ENCODE results near the gene HOXB7.

The HOXB7 gene

GRCh38 chr17:48611681-48612455, 1.1 kb upstream of the HOXB7 start:
- DNase-seq (ENCODE audit: insufficient read length): no peak
- no peak for FAIRE-seq
- TF ChIP-seq TAF1 (IDR thresholded peaks at IDR 0.05; ENCODE audit: borderline replicate concordance, low read depth, low read length): no peak
- no peak for TF ChIP-seq POLR2AphosphoS5 (IDR thresholded peaks at IDR 0.05; ENCODE audit: low read depth, low read length)
- no peak for TF ChIP-seq POLR2A (IDR thresholded peaks at IDR 0.05; ENCODE audit: low read depth, low read length)

- FAIRE-seq: peak; percentile 66
- peak; percentile 41 for DNase-seq (ENCODE audit: insufficient read length)
- TF ChIP-seq TAF1 (IDR thresholded peaks at IDR 0.05; ENCODE audit: borderline replicate concordance, low read depth, low read length): no peak
Observed at GRCh38 chr17:48611213-48611612, 396 bp upstream of the HOXB7 start.

GRCh38 chr17:48609759-48610281, 997 bp downstream of the HOXB7 start:
- no peak for FAIRE-seq

GRCh38 chr17:48609033-48609432, 1.8 kb downstream of the HOXB7 start:
- FAIRE-seq (no peak), DNase-seq (ENCODE audit: insufficient read length) (no peak)
- no peak for TF ChIP-seq POLR2AphosphoS5 (IDR thresholded peaks at IDR 0.05; ENCODE audit: low read depth, low read length)
- TF ChIP-seq POLR2A (IDR thresholded peaks at IDR 0.05; ENCODE audit: low read depth, low read length): no peak
- no peak for TF ChIP-seq TAF1 (IDR thresholded peaks at IDR 0.05; ENCODE audit: borderline replicate concordance, low read depth, low read length)

More at GRCh38 chr17:48609759-48610281, 997 bp downstream of the HOXB7 start:
- no peak for TF ChIP-seq TAF1 (IDR thresholded peaks at IDR 0.05; ENCODE audit: borderline replicate concordance, low read depth, low read length)
- TF ChIP-seq POLR2A (IDR thresholded peaks at IDR 0.05; ENCODE audit: low read depth, low read length): no peak
- TF ChIP-seq POLR2AphosphoS5 (IDR thresholded peaks at IDR 0.05; ENCODE audit: low read depth, low read length): no peak
- no peak for DNase-seq (ENCODE audit: insufficient read length)

GRCh38 chr17:48608494-48608834, 2.4 kb downstream of the HOXB7 start:
- no peak for TF ChIP-seq TAF1 (IDR thresholded peaks at IDR 0.05; ENCODE audit: borderline replicate concordance, low read depth, low read length)
- no peak for TF ChIP-seq POLR2AphosphoS5 (IDR thresholded peaks at IDR 0.05; ENCODE audit: low read depth, low read length)
- TF ChIP-seq POLR2A (IDR thresholded peaks at IDR 0.05; ENCODE audit: low read depth, low read length): no peak
- FAIRE-seq (no peak), DNase-seq (ENCODE audit: insufficient read length) (no peak)

DNA sequence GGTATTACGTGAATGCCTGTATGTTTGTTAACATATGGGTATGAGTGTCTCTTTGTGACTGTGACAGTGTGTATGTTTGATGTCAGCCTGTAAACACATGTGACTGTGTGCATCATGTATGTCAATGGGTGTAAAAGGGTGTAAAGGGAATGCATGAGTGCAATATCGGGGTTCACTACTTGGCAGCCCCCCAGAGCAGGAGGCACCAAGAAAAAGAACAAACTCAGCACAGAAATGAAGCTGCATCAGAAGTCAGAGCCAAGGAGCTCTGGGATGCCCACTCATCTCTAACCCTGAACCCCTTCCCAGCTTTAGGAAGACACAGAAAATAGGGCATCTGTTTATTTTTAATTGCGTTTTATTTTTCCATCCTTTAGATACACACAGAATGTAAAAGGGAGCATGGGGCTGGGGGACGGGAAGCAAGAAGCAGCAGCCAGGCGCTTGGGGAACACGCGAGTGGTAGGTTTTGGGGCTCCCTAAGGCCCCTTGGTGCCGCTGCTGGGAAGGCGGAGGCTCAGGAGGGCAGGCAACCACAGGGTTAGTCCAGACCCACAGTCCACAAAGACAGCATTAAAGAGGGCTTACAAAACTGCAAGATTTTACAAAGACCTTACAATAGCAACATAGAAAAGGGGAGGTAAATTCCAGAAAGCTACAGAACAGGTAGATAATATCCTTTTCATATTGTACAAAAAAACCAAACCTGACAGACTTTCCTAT, 3.8 kb downstream of the HOXB7 start:
- no peak for TF ChIP-seq POLR2A (IDR thresholded peaks at IDR 0.05; ENCODE audit: low read depth, low read length)
- TF ChIP-seq TAF1 (IDR thresholded peaks at IDR 0.05; ENCODE audit: borderline replicate concordance, low read depth, low read length): no peak
- TF ChIP-seq POLR2AphosphoS5 (IDR thresholded peaks at IDR 0.05; ENCODE audit: low read depth, low read length): no peak
- DNase-seq (ENCODE audit: insufficient read length) (no peak), FAIRE-seq (no peak)

DNA sequence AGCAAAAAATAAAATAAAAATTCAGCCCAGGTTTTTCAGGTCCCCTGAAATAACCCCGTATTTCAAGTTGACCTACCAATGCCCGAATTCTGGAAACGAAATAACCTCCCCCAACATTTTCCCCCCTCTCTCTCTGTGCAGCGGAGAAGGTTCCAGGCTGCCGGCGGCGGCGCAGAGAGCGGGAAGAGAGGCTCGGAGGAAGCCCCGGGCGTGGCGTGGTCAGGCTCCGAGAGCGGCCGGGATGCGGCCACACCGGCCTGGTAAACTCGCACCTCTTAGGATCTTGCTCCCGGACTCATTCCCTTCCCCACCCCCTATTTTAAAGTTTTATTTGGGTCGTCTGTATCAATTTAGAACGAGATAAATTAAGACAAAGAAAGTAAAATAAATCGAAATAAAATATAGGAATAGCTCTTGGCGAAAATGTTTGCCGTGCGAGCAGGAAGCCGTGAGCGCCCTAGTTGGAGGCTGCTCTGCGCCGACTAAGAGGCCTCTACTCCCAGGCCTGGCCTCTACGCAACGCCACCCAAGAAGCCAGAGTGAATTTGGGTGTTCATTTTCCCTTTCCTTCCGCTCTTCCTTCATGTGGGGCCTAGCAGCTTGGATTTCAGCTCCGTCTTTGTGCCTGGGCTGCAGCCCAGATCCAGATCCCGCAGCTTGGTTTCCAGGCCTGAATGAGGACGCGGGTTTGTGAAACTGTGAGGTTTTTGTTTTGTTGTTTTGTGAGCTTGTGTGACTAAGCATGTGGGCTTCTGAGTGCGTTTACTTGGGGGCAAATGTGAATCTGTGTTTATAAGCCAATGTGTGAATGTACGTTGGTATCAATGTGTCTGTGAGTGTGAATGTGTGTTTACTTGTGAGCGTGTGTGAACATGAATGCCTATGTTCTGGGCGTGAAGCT, 4.6 kb downstream of the HOXB7 start:
- FAIRE-seq (no peak), DNase-seq (ENCODE audit: insufficient read length) (no peak)
- TF ChIP-seq POLR2AphosphoS5 (IDR thresholded peaks at IDR 0.05; ENCODE audit: low read depth, low read length) (no peak), POLR2A (IDR thresholded peaks at IDR 0.05; ENCODE audit: low read depth, low read length) (no peak), TAF1 (IDR thresholded peaks at IDR 0.05; ENCODE audit: borderline replicate concordance, low read depth, low read length) (no peak)

- no peak for DNase-seq (ENCODE audit: insufficient read length)
- no peak for TF ChIP-seq POLR2AphosphoS5 (IDR thresholded peaks at IDR 0.05; ENCODE audit: low read depth, low read length)
- TF ChIP-seq TAF1 (IDR thresholded peaks at IDR 0.05; ENCODE audit: borderline replicate concordance, low read depth, low read length): no peak
- TF ChIP-seq POLR2A (IDR thresholded peaks at IDR 0.05; ENCODE audit: low read depth, low read length): no peak
- FAIRE-seq: no peak
Observed at GRCh38 chr17:48605409-48605919, 5.4 kb downstream of the HOXB7 start.

DNA sequence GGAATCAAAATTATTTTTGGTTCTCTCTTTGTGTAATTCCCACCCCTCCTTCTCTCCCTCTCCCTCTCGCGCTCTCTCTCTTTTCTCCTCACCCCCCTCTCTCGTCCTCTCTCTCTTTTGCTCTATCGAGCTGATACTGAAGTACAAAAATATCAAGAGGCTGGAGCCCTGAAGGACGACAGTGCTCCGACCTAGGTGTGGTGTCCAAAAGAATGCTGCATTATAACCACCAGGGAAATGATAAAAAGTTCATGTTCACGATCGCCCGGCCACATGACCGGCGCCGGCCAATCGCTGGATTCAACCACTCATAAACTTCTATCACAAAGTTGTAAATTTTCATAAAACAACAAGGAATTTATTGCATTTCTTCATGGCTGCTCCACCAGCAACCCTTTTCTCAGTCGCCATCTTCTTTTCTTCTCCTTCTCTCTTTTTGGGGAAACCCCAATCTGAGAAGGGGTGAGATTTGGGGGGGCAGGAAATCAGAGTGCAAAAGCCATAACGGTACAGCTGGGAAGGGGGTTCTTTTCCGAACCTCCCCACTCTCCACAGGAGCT, 6.0 kb downstream of the HOXB7 start, which contains the start of gene HOXB6:
HOXB6 (minus strand) TSS at position 217 of the 560 bp plus-strand sequence. CDS start 6,836 bp downstream, outside the sequence.
- FAIRE-seq (no peak), DNase-seq (ENCODE audit: insufficient read length) (no peak)
- TF ChIP-seq POLR2AphosphoS5 (IDR thresholded peaks at IDR 0.05; ENCODE audit: low read depth, low read length) (no peak), TAF1 (IDR thresholded peaks at IDR 0.05; ENCODE audit: borderline replicate concordance, low read depth, low read length) (no peak), POLR2A (IDR thresholded peaks at IDR 0.05; ENCODE audit: low read depth, low read length) (no peak)

GRCh38 chr17:48603959-48604769, 6.7 kb downstream of the HOXB7 start:
- DNase-seq (ENCODE audit: insufficient read length): no peak
- TF ChIP-seq POLR2A (IDR thresholded peaks at IDR 0.05; ENCODE audit: low read depth, low read length) (no peak), POLR2AphosphoS5 (IDR thresholded peaks at IDR 0.05; ENCODE audit: low read depth, low read length) (no peak), TAF1 (IDR thresholded peaks at IDR 0.05; ENCODE audit: borderline replicate concordance, low read depth, low read length) (no peak)
- no peak for FAIRE-seq

All from GM12892 (cell line).